Caki2 (cell line): Measurements from ENCODE around the gene IGFBP2. TPM values are rescaled to one million over a fixed set of nuclear protein-coding genes. Genes with fewer than 3 reads are reported as not detected.

Experiments
- DNase-seq: peaks from one replicate; pipeline ENCODE4 v3.0.0-alpha.2; 2015; ENCODE audit warnings: low read depth
- in situ Hi-C: cut with HindIII; loops from 2 replicates; pipeline ENCODE4 v1.10.0; 2016; ENCODE audit warnings: low sequenced_read_pairs, low pct_unique_long_range_greater_than_20kb, mixed read lengths
- total RNA-seq: library from RNA; depleted of rRNA; stranded (reverse); fragments of >200 nt; shearing (Covaris generic); gene quantifications from 2 replicates; pipeline ENCODE4 v1.2.3, GENCODE V29; 2014; ENCODE audit warnings: low replicate concordance

The IGFBP2 gene
- total RNA-seq, 1 experiment from 2014 or later: 110 TPM

DNA sequence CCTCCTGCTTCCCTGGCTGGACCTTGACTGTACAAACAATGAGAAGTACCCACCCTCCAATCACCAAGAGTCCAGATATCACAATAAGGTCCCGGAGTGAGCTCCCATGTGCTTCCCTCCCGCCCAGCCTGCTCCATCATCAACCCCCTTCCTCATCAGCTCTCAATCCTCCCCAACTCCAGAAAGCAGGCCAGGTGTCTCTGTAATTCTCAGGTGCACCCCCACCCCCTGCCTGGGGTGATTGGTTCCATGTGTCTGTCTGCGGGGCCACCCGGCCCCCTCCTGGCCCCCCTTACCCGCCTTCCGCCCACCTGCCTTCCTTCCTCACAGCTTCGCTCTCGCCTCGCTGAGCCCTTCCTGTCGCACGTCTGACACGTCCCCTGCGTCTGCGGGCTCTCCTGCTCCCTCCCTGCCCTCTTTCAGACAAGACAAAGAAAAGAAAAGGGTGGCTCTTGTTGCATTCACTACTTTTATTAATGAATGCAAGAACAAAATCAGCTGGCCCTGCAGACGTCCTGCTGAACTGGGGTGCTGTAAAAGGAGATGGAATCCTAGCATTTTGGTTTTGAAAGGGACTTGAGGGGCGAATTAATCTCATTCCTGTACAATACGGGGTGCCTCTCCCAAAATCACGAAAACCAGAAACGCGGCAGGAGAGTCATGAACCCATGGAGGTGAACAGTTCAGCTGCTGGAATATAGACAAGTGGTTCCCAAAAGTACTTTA, 26.5 kb upstream of the IGFBP2 start:
- in situ Hi-C loops: no loop called here
- no peak for DNase-seq

DNA sequence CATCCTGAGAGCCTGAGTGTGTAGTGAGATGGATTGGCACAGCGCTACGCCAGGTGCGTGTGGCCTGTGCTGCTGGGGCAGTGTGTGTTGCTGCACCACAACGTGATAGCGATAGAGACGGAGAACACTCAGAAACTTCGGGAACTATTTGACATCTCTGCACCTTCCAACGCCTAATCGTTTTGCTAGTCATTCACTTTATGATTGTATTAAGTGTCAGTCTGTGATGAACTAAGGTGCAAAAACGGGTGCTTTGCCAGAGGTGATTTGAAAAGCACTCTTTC, 26.0 kb upstream of the IGFBP2 start:
- in situ Hi-C loops: no loop called here
- no peak for DNase-seq

DNA sequence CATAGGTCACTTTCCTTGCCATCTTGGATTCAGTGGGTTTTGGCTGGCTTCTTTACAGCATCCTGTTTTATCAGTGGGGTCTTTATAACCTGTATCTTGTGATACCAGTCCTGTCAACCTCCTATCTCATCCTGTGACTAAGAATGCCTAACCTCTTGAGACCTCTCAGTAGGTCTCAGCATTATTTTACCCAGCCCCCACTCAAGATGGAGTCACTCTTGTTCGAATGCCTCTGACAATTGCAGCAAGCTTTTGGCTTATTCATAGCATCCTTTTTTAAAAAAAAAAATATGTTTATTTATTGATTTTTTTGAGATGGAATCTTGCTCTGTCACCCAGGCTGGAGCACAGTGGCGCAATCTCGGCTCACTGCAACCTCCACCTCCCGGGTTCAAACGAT, 24.7 kb upstream of the IGFBP2 start:
- DNase-seq: no peak
- in situ Hi-C loops: no loop called here

DNA sequence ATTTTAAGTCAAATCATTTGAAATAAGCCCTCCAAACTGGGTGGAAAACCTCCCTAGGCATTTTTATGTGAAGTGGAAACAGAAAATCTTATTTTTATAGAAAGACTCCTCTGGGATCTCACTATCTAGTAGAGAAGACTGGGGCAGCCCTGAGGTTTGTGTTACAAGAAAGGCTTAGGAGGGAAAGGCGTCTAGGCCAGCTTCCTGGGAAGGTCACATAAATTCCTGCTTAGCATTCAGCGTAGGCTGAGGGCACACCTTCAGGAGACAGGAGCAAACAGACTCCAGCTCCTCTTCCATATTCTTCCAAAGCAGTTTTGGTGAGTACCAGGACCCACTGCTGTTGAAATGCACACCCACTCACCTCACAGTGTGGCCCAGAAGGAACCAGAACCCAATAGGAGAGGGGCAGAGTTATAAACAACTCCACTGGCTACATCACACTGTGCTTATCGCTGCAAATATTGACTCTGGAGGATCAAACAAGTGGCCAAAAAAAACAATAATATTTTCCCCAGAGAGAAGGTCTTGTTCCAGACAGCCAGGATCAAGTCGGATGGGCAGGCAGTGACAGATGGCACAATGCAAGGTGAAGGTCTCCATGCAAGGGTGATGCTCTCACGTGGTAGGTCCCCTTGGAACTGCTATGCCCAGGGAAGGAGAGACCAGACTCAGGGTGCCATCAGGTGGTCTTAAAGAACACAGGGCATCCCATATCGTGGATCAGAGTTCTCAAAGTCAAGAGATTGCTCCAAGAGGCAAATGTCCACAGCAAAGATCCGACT, 17.7 kb upstream of the IGFBP2 start:
- in situ Hi-C loops: no loop called here
- no peak for DNase-seq

DNA sequence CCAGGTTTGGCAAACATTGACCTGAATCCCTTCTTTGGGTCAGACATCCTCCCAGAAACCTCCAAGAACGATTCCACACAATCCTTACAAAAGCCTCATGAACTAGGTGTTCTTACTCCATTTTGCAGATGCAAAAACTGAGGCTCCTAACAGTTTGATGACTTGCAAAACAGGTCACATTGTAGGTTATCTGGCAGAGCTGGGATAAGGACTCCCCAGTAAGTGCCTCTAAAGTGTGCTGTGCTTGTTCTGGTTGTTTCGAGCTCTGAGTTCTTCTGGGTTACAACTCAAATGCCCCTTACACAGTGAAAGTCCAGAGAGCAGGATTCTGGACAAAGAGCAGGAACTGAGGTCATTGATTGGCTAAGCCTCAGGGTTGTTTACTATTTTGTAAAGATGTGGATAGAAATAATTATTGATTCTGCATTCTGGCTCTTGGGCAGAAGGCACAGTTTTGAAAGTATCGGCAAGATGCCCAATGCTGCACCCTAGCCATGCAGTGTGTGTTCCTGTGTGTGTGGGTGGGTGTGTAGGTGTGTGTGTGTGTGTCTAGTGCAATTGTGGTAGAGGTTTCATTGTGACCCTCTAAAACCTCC, 17.0 kb upstream of the IGFBP2 start:
- no peak for DNase-seq
- in situ Hi-C loops: no loop called here

DNA sequence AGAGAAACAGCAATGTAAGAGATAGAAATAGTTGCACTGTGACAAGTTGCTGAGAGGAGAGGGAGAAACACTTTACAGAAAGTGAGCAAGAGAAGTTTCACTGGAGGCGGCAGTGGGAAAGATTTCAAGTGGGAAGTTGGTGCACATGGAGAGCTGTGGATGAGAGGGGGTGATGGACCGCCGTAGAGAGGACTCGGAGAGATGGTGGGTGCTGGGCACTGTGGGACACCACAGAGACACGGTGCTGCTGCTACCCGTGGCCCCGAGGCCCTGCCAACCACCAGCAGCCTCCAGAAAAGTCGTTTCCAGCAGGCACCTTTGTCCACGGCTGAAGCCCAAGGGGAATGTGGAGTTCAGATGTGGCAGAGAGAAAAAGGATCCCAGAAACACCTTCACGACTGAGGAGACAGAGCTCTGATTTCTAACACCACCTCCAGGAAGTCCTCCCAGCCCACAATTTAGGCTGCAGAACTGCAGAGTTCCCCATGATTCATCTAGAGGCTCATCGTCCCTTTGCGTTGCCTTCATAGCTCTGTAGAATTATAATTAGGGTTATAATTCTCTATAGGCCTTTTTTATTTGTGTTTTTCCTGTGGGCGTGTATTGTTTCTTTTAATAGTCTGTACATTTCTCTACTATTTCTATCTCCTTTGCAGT, 15.9 kb upstream of the IGFBP2 start:
- in situ Hi-C loops: no loop called here
- DNase-seq: no peak

DNA sequence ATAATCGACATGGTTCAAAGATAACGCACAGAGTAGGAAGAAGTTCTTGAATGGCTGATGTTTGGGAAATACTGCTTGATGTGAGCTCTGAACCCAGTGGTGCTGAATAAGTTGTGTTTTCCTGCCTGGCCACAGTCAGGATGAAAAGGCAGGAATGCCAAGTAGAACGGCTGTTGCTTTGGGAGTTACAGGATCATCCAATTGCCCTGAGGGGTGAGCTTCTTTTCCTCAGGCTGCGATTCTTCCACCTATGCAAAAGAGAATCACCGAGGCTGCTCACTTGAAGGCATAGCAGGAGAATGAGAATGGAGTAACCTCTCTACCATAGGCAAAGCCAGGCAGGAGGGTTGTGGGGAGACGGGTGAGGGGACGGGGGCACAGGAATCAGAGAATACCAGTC, 14.4 kb upstream of the IGFBP2 start:
- in situ Hi-C loops: no loop called here

DNA sequence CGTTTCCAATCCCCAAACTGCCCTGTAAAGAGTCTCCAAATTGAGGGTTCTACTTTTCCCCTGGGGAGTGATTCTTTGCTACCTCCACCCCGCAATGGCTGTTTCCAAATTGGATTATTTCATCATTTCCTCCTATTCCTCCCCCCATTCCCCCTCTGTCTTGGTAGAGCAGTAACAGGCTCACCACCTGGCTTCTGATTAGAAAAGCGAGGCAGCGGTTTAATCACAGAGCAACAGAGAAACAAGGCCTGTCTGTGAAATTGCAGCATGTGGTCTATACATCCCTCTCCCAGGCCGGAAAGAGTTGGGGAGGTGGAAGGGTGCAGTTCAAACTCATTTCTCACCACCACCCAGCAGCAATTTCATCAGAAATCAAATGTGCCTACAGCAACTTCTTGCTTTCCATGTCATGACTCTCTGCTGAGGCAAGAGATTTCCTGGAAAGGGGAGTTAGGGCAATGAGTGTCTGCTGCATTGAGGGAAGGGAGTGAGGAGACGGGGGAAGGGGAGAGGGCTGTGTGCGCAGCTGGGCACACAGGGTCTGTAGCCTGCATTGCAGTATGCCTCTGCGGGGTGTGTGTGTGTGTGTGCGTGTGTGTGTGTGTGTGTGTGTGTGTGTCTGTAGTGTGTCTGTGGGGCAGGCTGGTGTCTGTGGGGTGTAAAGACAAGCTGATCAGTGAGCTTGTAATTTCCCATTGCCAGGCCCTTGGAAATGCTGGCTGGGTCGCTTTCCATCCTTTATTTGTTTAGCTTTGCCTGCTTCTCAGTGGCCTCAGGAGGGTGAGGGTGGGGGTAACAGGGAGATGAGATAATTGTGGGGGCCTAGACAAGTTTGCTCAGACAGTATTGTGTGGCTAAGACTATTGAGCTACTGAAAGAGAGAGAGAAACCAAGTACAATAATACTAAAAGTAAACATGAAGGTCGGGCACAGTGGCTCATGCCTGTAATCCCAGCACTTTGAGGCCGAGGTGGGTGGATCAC, 13.5 kb upstream of the IGFBP2 start:
- no peak for DNase-seq
- in situ Hi-C loops: no loop called here

More for the DNA sequence above, 14.4 kb upstream of the IGFBP2 start:
- no peak for DNase-seq

DNA sequence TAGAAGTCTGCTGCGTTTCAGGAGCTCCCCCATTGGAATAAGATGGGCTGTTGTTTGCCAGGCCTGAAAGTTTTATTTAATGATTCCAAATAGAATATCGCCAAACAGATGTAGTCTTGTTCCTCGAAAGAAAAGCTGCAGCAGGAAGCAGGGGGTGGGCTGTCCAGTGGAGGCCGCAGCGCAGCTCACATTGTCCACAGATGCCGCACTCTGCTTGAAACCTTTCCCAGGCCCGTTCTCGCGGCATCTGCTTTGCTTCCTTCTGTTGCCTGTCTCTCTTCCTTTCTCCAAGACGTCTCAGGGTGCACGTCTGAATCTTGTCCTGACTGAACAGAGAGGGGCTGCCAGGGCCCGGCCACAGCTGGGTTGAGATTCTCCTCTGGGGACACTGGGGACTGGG, 12.4 kb upstream of the IGFBP2 start:
- DNase-seq: no peak
- in situ Hi-C loops: no loop called here

DNA sequence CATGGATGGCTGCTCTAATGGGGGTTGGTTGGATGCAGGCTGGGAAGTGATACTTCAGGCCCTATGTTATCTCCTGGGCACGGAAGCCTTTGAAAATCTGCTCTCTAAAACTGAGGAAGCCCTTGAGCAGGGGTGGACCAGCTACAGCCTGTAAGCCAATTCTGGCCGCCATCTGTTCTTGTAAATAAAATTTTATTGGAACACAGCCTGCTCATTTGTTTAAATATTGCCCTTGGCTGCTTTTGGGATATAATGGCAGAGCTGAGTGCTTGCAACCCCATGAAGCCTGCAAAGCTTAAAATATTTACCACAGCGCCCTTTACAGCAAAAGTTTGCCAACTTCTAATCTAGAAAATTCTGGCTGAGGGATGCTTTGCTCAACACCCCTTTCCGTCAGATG, 11.9 kb upstream of the IGFBP2 start:
- no peak for DNase-seq
- in situ Hi-C loops: no loop called here

DNA sequence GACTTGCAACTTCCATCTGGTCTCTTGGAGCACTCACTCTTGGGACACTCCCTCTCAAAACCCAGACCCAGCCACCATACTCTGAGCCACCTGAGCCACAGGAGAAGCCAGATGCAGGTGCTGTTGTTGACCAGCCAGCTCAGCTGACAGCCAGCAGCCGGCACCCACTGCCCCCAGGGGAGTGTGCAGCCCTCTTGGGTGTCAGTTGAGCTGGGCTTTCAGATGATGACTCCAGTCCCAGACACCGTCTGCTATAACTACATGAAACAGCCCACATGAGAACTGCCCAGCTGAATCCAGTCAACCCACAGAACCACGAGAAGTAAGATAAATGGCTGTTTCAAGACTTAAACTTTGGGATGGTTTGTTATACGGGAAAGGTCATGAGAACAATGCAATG, 10.7 kb upstream of the IGFBP2 start:
- DNase-seq: no peak

DNA sequence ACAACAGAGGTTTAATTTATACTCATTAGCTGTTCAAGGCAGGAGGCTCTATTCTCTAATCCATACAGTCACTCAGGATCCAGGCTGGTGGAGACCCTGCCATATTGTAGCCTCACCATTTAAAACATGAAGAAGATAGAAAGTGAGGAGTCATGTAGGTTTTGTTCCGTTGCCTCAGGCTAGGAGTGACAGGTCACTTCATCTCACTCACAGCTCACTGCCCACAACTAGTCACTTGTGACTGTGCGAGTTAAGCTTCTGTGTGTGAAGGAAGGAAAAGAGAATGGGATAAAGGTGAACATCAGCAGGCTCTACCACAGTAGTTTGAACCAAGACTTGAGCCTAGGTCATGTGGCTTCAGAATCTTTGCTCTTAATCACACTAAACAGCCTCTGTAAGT, 9.0 kb upstream of the IGFBP2 start:
- peak; percentile 75 for DNase-seq
- in situ Hi-C loops: no loop called here

More for the DNA sequence above, 10.7 kb upstream of the IGFBP2 start:
- in situ Hi-C loops: no loop called here

DNA sequence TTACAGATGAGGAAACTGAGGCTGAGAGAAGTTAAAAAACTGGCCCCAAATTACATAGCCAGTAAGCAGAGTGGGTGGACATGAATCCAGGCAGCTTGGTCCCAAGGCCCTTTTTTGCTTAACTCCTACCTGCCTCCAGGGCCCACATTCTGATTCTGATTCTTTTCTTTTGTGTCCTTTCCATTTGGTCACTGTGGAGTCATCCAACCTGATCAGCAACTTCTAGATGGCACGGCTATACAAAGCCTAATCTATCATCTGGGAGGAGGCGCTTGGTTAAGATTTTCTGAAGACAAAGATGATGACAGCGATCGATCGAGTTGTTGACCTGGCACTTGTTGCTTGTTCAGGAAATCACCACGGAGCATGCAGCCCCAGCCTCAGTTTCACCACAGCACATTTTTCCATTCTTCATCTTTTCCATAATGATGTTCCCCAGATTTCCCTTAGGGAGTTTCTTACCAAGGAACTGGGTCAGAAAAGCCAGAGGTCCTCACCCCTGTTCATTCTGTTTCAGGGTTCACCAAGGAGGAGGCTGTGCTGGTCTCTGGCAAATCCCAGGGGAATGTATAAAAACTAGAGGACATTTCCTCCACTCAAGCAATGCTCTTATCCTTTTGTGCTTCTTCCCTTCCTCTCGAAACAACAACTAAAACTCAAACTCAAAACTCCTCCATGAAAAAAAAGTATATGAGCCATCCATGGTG, 6.9 kb upstream of the IGFBP2 start:
- DNase-seq: no peak
- in situ Hi-C loops: no loop called here

DNA sequence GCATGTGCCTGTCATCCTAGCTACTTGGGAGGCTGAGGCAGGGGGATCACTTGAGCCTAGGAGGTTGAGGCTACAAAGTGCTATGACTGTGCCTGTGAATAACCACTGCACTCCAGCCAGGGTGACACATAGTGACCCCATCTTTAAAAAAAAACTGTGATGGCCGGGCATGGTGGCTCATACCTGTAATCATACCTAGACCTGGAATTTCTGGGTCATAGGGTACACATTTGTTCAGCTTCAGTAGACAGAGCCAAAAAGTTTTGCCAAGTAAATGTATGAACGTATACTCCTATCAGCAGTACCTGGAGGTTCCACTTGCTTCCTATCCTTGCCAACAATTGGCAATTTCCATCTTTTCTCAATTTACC, 6.4 kb upstream of the IGFBP2 start:
- no peak for DNase-seq
- in situ Hi-C loops: no loop called here

DNA sequence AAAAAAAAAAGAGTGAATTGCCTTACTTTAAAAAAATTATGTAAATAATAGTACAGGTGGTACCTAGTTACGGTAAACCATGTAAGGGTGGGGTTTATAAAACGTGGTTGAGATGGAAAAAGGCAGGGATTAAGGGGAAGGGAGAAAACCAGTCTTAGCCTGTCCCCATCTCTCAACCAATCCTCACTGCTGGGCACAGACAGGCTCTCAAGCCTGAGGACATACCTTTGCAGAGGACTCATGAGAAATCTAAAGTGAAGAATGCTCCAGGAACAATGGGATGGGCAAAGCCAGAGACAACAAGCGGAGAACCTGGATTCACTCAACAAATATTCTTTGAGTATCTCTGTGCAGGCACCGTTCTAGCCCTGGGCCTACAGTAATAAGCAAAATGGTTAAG, 3.4 kb upstream of the IGFBP2 start:
- in situ Hi-C loops: no loop called here
- no peak for DNase-seq

DNA sequence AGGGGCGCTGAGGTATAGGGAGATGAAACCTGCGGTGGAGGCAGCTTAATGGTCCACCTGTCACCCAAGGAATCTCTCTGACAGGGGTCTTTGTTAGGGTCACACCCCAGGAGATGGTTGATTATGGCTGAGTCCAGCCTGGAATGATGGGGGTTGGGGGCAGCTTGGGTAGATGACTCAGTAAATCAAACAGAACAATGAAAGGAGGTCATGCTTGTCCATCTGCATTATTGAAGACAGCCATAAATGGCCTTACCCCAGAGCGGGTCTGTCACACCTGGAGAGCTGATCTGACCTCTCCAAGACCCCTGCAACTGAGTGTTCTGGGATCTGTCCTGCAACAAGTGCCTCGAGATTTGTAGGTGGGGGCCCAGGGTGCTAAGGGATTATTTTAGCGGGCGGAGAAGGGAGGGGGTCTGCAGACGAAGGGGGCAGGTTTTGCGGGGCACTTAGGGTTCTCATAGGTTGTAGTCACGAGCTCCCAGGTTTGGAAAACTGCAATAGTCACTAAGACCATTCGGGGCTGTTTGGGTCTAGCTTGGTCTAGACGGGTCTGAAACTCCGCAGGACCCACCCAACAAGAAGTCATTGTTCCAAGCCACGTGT, 771 bp upstream of the IGFBP2 start:
- in situ Hi-C loops: no loop called here

DNA sequence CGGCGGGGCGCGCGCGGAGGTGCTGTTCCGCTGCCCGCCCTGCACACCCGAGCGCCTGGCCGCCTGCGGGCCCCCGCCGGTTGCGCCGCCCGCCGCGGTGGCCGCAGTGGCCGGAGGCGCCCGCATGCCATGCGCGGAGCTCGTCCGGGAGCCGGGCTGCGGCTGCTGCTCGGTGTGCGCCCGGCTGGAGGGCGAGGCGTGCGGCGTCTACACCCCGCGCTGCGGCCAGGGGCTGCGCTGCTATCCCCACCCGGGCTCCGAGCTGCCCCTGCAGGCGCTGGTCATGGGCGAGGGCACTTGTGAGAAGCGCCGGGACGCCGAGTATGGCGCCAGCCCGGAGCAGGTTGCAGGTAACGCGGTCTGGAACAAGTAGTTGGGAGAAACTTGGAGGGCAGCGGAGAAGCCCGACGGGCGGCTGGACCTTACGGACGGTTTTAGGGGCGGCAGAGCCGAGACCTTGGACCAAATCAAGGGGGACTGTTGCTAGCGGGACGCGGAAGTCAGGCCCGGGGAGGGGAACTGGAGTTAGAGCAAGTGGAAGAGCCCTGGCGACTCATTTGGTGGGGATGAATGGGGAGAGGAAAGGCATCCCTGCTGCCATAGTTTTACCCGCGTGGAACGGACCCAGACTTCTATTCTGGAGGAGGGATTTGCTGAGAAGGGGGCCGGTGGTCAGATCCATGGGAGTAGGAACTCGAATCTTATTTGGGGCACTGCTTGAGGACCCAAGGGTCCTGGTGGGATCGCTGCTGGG, 573 bp downstream of the IGFBP2 start:
- DNase-seq: peak; percentile 50
- in situ Hi-C loops: no loop called here

More for the DNA sequence above, 771 bp upstream of the IGFBP2 start:
- DNase-seq: no peak
